SK-N-SH (cell line): Measurements from ENCODE around the gene PAPSS2. TPM values are rescaled to one million over a fixed set of nuclear protein-coding genes. Genes with fewer than 3 reads are reported as not detected.

ENCODE experiments used
- CTCF ChIA-PET: fragments of 300-600, 350-600 bp; formaldehyde crosslinking; extraction: SDS; loops from one replicate; lab custom pipeline; 2021; lab: Yijun Ruan, JAX
- POLR2A ChIA-PET: fragments of 350-600 bp; sonication (Branson Sonifier 250); formaldehyde crosslinking; extraction: SDS; loops from one replicate; lab custom pipeline; 2020; ENCODE audit warnings: antibody characterized with exemption, inconsistent platforms; lab: Yijun Ruan, JAX
- DNase-seq: peaks from one replicate; pipeline ENCODE4 v3.0.0; 2012
- H2AFZ ChIP-seq: fragments of 200-600 bp; sonication (generic); 2 replicates; pipeline ENCODE4 v1.8.1; 2016; ENCODE audit warnings: antibody characterized with exemption, mild to moderate bottlenecking, low read depth
- H3F3A ChIP-seq: fragments of 200-600 bp; sonication (generic); replicated peaks from 2 replicates; pipeline ENCODE3; 2016; ENCODE audit warnings: antibody characterized with exemption, mild to moderate bottlenecking; ENCODE audit not compliant: insufficient read depth
- H3K27ac ChIP-seq, 2 experiments: fragments of 200-500 bp in 1 of 2; fragments of 200-600 bp in 1 of 2; sonication (Bioruptor generic) in 1 of 2; sonication (generic), shearing (Covaris generic) in 1 of 2; 2 replicates each; pipeline versions ENCODE4 v1.5.1 to v1.6.1; 2014 to 2016; ENCODE audit warnings: low read depth in 2 of 2, inconsistent platforms in 1 of 2, low read length in 1 of 2, mild to moderate bottlenecking in 1 of 2, mixed read lengths in 1 of 2
- H3K27me3 ChIP-seq: fragments of 200-600 bp; sonication (generic), shearing (Covaris generic); 2 replicates; pipeline ENCODE4 v1.6.1; 2016; ENCODE audit warnings: mixed run types; ENCODE audit not compliant: insufficient read depth
- H3K36me3 ChIP-seq, 2 experiments: fragments of 200-500 bp in 1 of 2; fragments of 200-600 bp in 1 of 2; sonication (Bioruptor generic) in 1 of 2; sonication (generic) in 1 of 2; replicated peaks in 1 of 2; 2 replicates each; pipeline versions ENCODE3 to v1.5.1; 2014 to 2016; ENCODE audit warnings: low read length in 1 of 2, mild to moderate bottlenecking in 1 of 2; ENCODE audit not compliant: insufficient read depth in 2 of 2, control insufficient read depth in 1 of 2
- H3K4me1 ChIP-seq, 2 experiments: fragments of 200-500 bp in 1 of 2; fragments of 200-600 bp in 1 of 2; sonication (Bioruptor generic) in 1 of 2; sonication (generic), shearing (Covaris generic) in 1 of 2; 2 replicates each; pipeline versions ENCODE4 v1.5.1 to v1.6.1; 2014 to 2016; ENCODE audit warnings: low read depth in 1 of 2, low read length in 1 of 2, mixed run types in 1 of 2; ENCODE audit not compliant: insufficient read depth in 2 of 2, control insufficient read depth in 1 of 2
- H3K4me2 ChIP-seq: fragments of 200-600 bp; sonication (generic), shearing (Covaris generic); 2 replicates; pipeline ENCODE4 v1.6.1; 2017; ENCODE audit warnings: mixed run types
- H3K4me3 ChIP-seq, 2 experiments: fragments of 200-500 bp in 1 of 2; fragments of 200-600 bp in 1 of 2; sonication (Bioruptor generic) in 1 of 2; sonication (generic), shearing (Covaris generic) in 1 of 2; 2 replicates each; pipeline versions ENCODE4 v1.5.1 to v1.8.1; 2014 to 2016; ENCODE audit warnings: low read depth in 2 of 2, inconsistent platforms in 1 of 2, low read length in 1 of 2, mild to moderate bottlenecking in 1 of 2, mixed read lengths in 1 of 2, moderate library complexity in 1 of 2
- H3K79me2 ChIP-seq: fragments of 200-600 bp; sonication (generic); 2 replicates; pipeline ENCODE4 v1.8.1; 2017; ENCODE audit warnings: mild to moderate bottlenecking; ENCODE audit not compliant: insufficient read depth
- H3K9ac ChIP-seq: fragments of 200-600 bp; sonication (generic); 2 replicates; pipeline ENCODE4 v1.6.1; 2017; ENCODE audit warnings: mixed run types
- H3K9me2 ChIP-seq: fragments of 200-600 bp; sonication (generic); 2 replicates; pipeline ENCODE4 v1.6.1; 2017; ENCODE audit warnings: mixed run types
- H3K9me3 ChIP-seq: fragments of 200-600 bp; sonication (generic); 2 replicates; pipeline ENCODE4 v1.6.1; 2017; ENCODE audit warnings: mixed run types, mild to moderate bottlenecking, moderate library complexity
- H4K20me1 ChIP-seq: fragments of 200-600 bp; sonication (generic); 2 replicates; pipeline ENCODE4 v1.6.1; 2017; ENCODE audit warnings: mild to moderate bottlenecking, mixed run types; ENCODE audit not compliant: insufficient read depth
- EP300 ChIP-seq, 2 experiments: IDR thresholded peaks; 2 replicates each; pipeline versions ENCODE4 v1.4.0 to v1.6.1; 2012; ENCODE audit warnings: borderline replicate concordance in 1 of 2, low read depth in 1 of 2, low read length in 1 of 2
- FOSL2 ChIP-seq: IDR thresholded peaks from 2 replicates; pipeline ENCODE4 v1.4.0; 2012; ENCODE audit warnings: low read depth, mild to moderate bottlenecking, moderate library complexity, borderline replicate concordance
- FOXM1 ChIP-seq: IDR thresholded peaks from 2 replicates; pipeline ENCODE4 v1.4.0; 2012; ENCODE audit warnings: low read depth, mild to moderate bottlenecking
- GABPA ChIP-seq: IDR thresholded peaks from 2 replicates; pipeline ENCODE4 v1.4.0; 2012; ENCODE audit warnings: low read depth, mild to moderate bottlenecking
- JUND ChIP-seq: IDR thresholded peaks from 2 replicates; pipeline ENCODE4 v1.4.0; 2012
- MEF2A ChIP-seq: IDR thresholded peaks from 2 replicates; pipeline ENCODE4 v1.4.0; 2012; ENCODE audit warnings: low read depth, borderline replicate concordance
- NFIC ChIP-seq: IDR thresholded peaks from 2 replicates; pipeline ENCODE4 v1.4.0; 2012; ENCODE audit warnings: borderline replicate concordance
- NRF1 ChIP-seq: IDR thresholded peaks from 2 replicates; pipeline ENCODE4 v1.6.1; 2012; ENCODE audit warnings: low read depth, mild to moderate bottlenecking, low read length
- POLR2AphosphoS5 ChIP-seq: IDR thresholded peaks from 2 replicates; pipeline ENCODE4 v1.6.1; 2012; ENCODE audit warnings: low read depth, low read length
- RXRA ChIP-seq: IDR thresholded peaks from 2 replicates; pipeline ENCODE4 v1.4.0; 2012; ENCODE audit warnings: low read depth, mild to moderate bottlenecking, borderline replicate concordance
- TCF12 ChIP-seq: IDR thresholded peaks from 2 replicates; pipeline ENCODE4 v1.4.0; 2012
- TEAD4 ChIP-seq: IDR thresholded peaks from 2 replicates; pipeline ENCODE4 v1.4.0; 2012; ENCODE audit warnings: mild to moderate bottlenecking, borderline replicate concordance; ENCODE audit not compliant: insufficient read depth
- WGBS: methylation state at CpG from one replicate; pipeline ENCODE4 v1.1.6; 2017; ENCODE audit warnings: low lambda C conversion rate; 5-methylcytosine and 5-hydroxymethylcytosine counted together
- polyA plus RNA-seq, 3 experiments: library from polyadenylated mRNA; depleted of rRNA; stranded (reverse); fragments of >200 nt; gene quantifications; 2 replicates each; pipeline ENCODE4 v1.2.3, GENCODE V29; 2012
- TF ChIP-seq, protein P1 (sequence below): IDR thresholded peaks from 2 replicates; pipeline ENCODE4; 2012
- TF ChIP-seq, protein P2 (sequence below): fragments of 150-350 bp; IDR thresholded peaks from 2 replicates; pipeline ENCODE4 v1.6.1; 2016; ENCODE audit warnings: mild to moderate bottlenecking, low read depth, low read length

Gene PAPSS2
- polyA plus RNA-seq, 1 of the 3 experiments (the other 2 are of a cell fraction): 50.0 TPM

GRCh38 chr10:87700031-87700796 is 40.5 kb downstream of the PAPSS2 start:
- 65% methylated on average over 7 of the region's 7 CpGs for WGBS
- DNase-seq: no peak
- peaks cover 0 to 12% of the 10 kb centered on the region in 2 experiments for H3K36me3 ChIP-seq
- H2AFZ ChIP-seq: no peak overlapping the region
- no peak overlapping the region for H3K4me2 ChIP-seq
- peak overlapping the region; percentile 21; the same call in 1 of the 2 replicates for H3K9ac ChIP-seq
- H3K4me3 ChIP-seq: no peak overlapping the region
- POLR2A ChIA-PET: no interaction called here
- CTCF ChIA-PET: interaction anchor here (0.6 kb wide), 1 partner anchor 36 kb away, joined by 3 read pairs; no protein-coding TSS in a partner anchor
- H3F3A ChIP-seq: peaks cover 57% of the 10 kb centered on the region
- TF ChIP-seq FOXM1: 0 out of 2 replicates have a peak, but pooled peaks have one; percentile 34
- TF ChIP-seq POLR2AphosphoS5: no peak; the same call in 1 of the 2 replicates
- peak; percentile 72 for TF ChIP-seq TCF12
- peak; percentile 84 for TF ChIP-seq JUND
- TF ChIP-seq FOSL2: peak; percentile 74; the same call in 1 of the 2 replicates
- TF ChIP-seq NRF1: no peak
- TF ChIP-seq MEF2A: 0 out of 2 replicates have a peak, but pooled peaks have one; percentile 26
- peak; percentile 73 for TF ChIP-seq TEAD4
- TF ChIP-seq GABPA: no peak
- peak in 1 of 2 experiments; percentile 80; a peak in 2 of 4 replicates for TF ChIP-seq EP300 (IDR thresholded peaks at IDR 0.05; ENCODE audit: borderline replicate concordance in 1 of 2, low read depth in 1 of 2, low read length in 1 of 2)
- peak; percentile 63; the same call in 1 of the 2 replicates for TF ChIP-seq NFIC
- peak; percentile 46; the same call in 1 of the 2 replicates for TF ChIP-seq RXRA
- TF ChIP-seq, protein P1, sequence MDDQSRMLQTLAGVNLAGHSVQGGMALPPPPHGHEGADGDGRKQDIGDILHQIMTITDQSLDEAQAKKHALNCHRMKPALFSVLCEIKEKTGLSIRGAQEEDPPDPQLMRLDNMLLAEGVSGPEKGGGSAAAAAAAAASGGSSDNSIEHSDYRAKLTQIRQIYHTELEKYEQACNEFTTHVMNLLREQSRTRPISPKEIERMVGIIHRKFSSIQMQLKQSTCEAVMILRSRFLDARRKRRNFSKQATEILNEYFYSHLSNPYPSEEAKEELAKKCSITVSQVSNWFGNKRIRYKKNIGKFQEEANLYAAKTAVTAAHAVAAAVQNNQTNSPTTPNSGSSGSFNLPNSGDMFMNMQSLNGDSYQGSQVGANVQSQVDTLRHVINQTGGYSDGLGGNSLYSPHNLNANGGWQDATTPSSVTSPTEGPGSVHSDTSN: peak; percentile 85
- TF ChIP-seq, all 33 proteins: peak for 10
- H4K20me1 ChIP-seq: no peaks in the 10 kb centered on the region
- H3K4me1 ChIP-seq: peaks cover 0 to 15% of the 10 kb centered on the region in 2 experiments; a peak in 3 of 4 replicates
- H3K79me2 ChIP-seq: peaks cover 42% of the 10 kb centered on the region
- H3K27me3 ChIP-seq: no peaks in the 10 kb centered on the region
- peak overlapping the region in 1 of 2 experiments; percentile 92; a peak in 2 of 4 replicates for H3K27ac ChIP-seq
- no peaks in the 10 kb centered on the region for H3K9me3 ChIP-seq
- no peaks in the 10 kb centered on the region for H3K9me2 ChIP-seq

- H3K9me2 ChIP-seq: no peaks in the 10 kb centered on the region
- H3K4me2 ChIP-seq: no peak overlapping the region
- no peak overlapping the region for H2AFZ ChIP-seq
- 87% methylated on average over 9 of the region's 9 CpGs for WGBS
- TF ChIP-seq, protein P2, sequence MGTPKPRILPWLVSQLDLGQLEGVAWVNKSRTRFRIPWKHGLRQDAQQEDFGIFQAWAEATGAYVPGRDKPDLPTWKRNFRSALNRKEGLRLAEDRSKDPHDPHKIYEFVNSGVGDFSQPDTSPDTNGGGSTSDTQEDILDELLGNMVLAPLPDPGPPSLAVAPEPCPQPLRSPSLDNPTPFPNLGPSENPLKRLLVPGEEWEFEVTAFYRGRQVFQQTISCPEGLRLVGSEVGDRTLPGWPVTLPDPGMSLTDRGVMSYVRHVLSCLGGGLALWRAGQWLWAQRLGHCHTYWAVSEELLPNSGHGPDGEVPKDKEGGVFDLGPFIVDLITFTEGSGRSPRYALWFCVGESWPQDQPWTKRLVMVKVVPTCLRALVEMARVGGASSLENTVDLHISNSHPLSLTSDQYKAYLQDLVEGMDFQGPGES: no peak
- TF ChIP-seq, all 33 proteins: peak for 0
- H3K36me3 ChIP-seq: peaks cover 0 to 12% of the 10 kb centered on the region in 2 experiments
- H3K79me2 ChIP-seq: peaks cover 42% of the 10 kb centered on the region
- H4K20me1 ChIP-seq: no peaks in the 10 kb centered on the region
- H3K9me3 ChIP-seq: no peaks in the 10 kb centered on the region
- peaks cover 0 to 19% of the 10 kb centered on the region in 2 experiments; a peak in 3 of 4 replicates for H3K4me1 ChIP-seq
- peak overlapping the region in 1 of 2 experiments; percentile 67; a peak in 2 of 4 replicates for H3K27ac ChIP-seq
- ChIA-PET CTCF (no interaction called here), POLR2A (no interaction called here)
- no peak overlapping the region for H3K9ac ChIP-seq
- no peaks in the 10 kb centered on the region for H3K27me3 ChIP-seq
- peaks cover 48% of the 10 kb centered on the region for H3F3A ChIP-seq
- H3K4me3 ChIP-seq: no peak overlapping the region
- no peak for DNase-seq
Observed at GRCh38 chr10:87702260-87702972, 42.7 kb downstream of the PAPSS2 start.
